GM23338 (cell line): Measurements from ENCODE around the gene ZBTB40. TPM values are rescaled to one million over a fixed set of nuclear protein-coding genes. Genes with fewer than 3 reads are reported as not detected.

Experiments
- ATAC-seq: fragments of 200-7000 bp; cut with Tn5 transposase; 3 replicates; pipeline ENCODE4 v1.9.1; 2020
- DNase-seq: peaks from one replicate; pipeline ENCODE4 v3.0.0-alpha.2; 2015; ENCODE audit warnings: low spot score
- H2AFZ ChIP-seq: fragments of 200-600 bp; sonication (generic); 2 replicates; pipeline ENCODE4 v1.8.0; 2016; ENCODE audit warnings: antibody characterized with exemption, mild to moderate bottlenecking, moderate library complexity
- H3F3A ChIP-seq: fragments of 200-600 bp; sonication (generic); replicated peaks from 2 replicates; pipeline ENCODE4 v1.8.0; 2017; ENCODE audit warnings: antibody characterized with exemption, mixed run types, low read depth
- H3K27ac ChIP-seq: fragments of 200-600 bp; sonication (generic); 2 replicates; pipeline ENCODE4 v1.6.1; 2016; ENCODE audit warnings: low read depth
- H3K27me3 ChIP-seq: fragments of 200-600 bp; sonication (generic); 2 replicates; pipeline ENCODE4 v1.8.0; 2016; ENCODE audit warnings: mild to moderate bottlenecking, mixed run types, moderate library complexity; ENCODE audit not compliant: insufficient read depth
- H3K36me3 ChIP-seq: fragments of 200-600 bp; sonication (generic); 2 replicates; pipeline ENCODE4 v1.8.0; 2016; ENCODE audit warnings: mild to moderate bottlenecking; ENCODE audit not compliant: insufficient read depth
- H3K4me1 ChIP-seq: fragments of 200-600 bp; sonication (generic); 2 replicates; pipeline ENCODE4 v1.8.0; 2016; ENCODE audit warnings: mild to moderate bottlenecking, moderate library complexity; ENCODE audit not compliant: insufficient read depth
- H3K4me2 ChIP-seq: fragments of 200-600 bp; sonication (generic); 2 replicates; pipeline ENCODE4 v1.7.1; 2017; ENCODE audit warnings: mixed run types
- H3K4me3 ChIP-seq: fragments of 200-600 bp; sonication (generic); 2 replicates; pipeline ENCODE4 v1.6.1; 2016; ENCODE audit warnings: mixed run types
- H3K79me2 ChIP-seq: fragments of 200-600 bp; sonication (generic); replicated peaks from 2 replicates; pipeline ENCODE4 v1.8.0; 2017; ENCODE audit warnings: mild to moderate bottlenecking; ENCODE audit not compliant: insufficient read depth
- H3K9me2 ChIP-seq: fragments of 200-600 bp; sonication (generic); 2 replicates; pipeline ENCODE4 v1.8.0; 2017; ENCODE audit not compliant: insufficient read depth
- H4K20me1 ChIP-seq: fragments of 200-600 bp; sonication (generic); replicated peaks from 2 replicates; pipeline ENCODE4 v1.8.0; 2017; ENCODE audit warnings: mild to moderate bottlenecking; ENCODE audit not compliant: insufficient read depth
- H3K27ac Mint-ChIP-seq: 2 replicates; pipeline ENCODE4 v1.8.0; 2020; ENCODE audit warnings: inconsistent platforms, mild to moderate bottlenecking, moderate library complexity, mixed read lengths
- H3K27me3 Mint-ChIP-seq: 3 replicates; pipeline ENCODE4 v1.8.0; 2022; ENCODE audit warnings: low read depth, mild to moderate bottlenecking, moderate library complexity, mixed read lengths, inconsistent platforms; ENCODE audit not compliant: insufficient read depth, poor library complexity
- H3K36me3 Mint-ChIP-seq: 3 replicates; pipeline ENCODE4 v1.8.0; 2021; ENCODE audit warnings: low read depth, mild to moderate bottlenecking, inconsistent platforms, moderate library complexity, mixed read lengths
- H3K4me1 Mint-ChIP-seq: 3 replicates; pipeline ENCODE4 v1.8.0; 2020; ENCODE audit warnings: mild to moderate bottlenecking, inconsistent platforms, mixed read lengths
- H3K4me3 Mint-ChIP-seq: 3 replicates; pipeline ENCODE4 v1.8.0; 2021; ENCODE audit warnings: moderate library complexity, mild to moderate bottlenecking, inconsistent platforms, mixed read lengths
- H3K9me3 Mint-ChIP-seq: 3 replicates; pipeline ENCODE4 v1.8.0; 2020; ENCODE audit warnings: moderate library complexity, mild to moderate bottlenecking, inconsistent platforms, mixed read lengths
- CREB1 ChIP-seq: fragments of 250-450 bp; sonication (Bioruptor Pico); IDR thresholded peaks from 2 replicates; pipeline ENCODE4 v1.5.0; 2020; ENCODE audit warnings: low read depth, mild to moderate bottlenecking, moderate library complexity
- EZH2 ChIP-seq: fragments of 200-600 bp; sonication (generic); IDR thresholded peaks from one replicate; pipeline ENCODE4 v1.8.0; 2017; ENCODE audit warnings: antibody characterized with exemption, mild to moderate bottlenecking, low read depth; ENCODE audit not compliant: unreplicated experiment
- EZH2phosphoT487 ChIP-seq: fragments of 200-600 bp; sonication (generic); IDR thresholded peaks from one replicate; pipeline ENCODE4 v1.8.1; 2018; ENCODE audit warnings: antibody characterized with exemption; ENCODE audit not compliant: unreplicated experiment
- JUNB ChIP-seq: IDR thresholded peaks from one replicate; pipeline ENCODE4 v1.6.1; 2016; ENCODE audit warnings: antibody characterized with exemption; ENCODE audit not compliant: unreplicated experiment
- NANOG ChIP-seq: IDR thresholded peaks from 2 replicates; pipeline ENCODE4 v1.6.1; 2016; ENCODE audit warnings: antibody characterized with exemption, borderline replicate concordance
- ZNF114 ChIP-seq: fragments of 250-450 bp; sonication (Bioruptor Pico); IDR thresholded peaks from 2 replicates; pipeline ENCODE4 v1.5.0; 2020; ENCODE audit warnings: mild to moderate bottlenecking, moderate library complexity
- polyA plus RNA-seq: library from polyadenylated mRNA; unstranded; fragments of >200 nt; fragmentation: Nextera tagmentation; extraction: Ambion mirVana; gene quantifications from 2 replicates; pipeline ENCODE4 v1.2.1, GENCODE V29; 2016
- total RNA-seq: library from RNA; depleted of rRNA; stranded (reverse); fragments of >200 nt; shearing (Covaris generic); gene quantifications from 2 replicates; pipeline ENCODE4 v1.2.3, GENCODE V29; 2014
- TF ChIP-seq, protein P1 (sequence below): IDR thresholded peaks from 2 replicates; pipeline ENCODE4 v1.6.1; 2016; ENCODE audit warnings: antibody characterized with exemption
- TF ChIP-seq, protein P2 (sequence below): IDR thresholded peaks from one replicate; pipeline ENCODE4 v1.6.1; 2018; ENCODE audit warnings: antibody characterized with exemption; ENCODE audit not compliant: unreplicated experiment

Gene ZBTB40
- total and polyA plus RNA-seq, 2 experiments from 2014 or later: 3.1 to 22.7 TPM

DNA sequence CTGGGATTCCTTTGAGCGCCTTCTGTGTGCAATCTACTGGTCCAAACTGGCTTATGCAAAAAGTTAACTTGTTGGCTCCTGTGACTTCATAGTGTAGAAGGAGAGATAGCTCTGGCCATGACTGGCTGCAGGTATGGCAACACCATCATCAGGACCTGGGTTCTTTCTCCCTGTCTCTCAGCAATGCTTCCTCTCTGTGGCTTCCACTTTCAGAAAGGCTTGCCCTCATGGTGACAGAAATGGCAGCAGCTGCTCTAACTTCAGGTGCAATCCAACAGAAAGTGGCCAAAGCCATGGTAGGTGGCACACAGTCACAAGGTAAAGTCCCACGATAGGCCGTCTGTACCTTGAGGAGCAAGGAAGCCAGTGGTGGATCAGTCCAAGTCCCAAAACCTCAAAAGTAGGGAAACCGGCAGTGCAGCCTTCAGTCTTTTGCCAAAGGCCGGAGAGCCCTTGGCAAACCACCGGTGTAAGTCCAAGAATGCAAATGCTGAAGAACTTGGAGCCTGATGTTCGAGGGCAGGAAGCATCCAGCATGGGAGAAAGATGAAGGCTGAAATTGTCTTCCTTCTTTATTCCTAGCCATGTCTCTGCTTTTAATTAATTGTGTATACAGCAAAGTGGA is 45.0 kb downstream of the ZBTB40 start (continued):
- TF ChIP-seq EZH2phosphoT487 (no peak), ZNF114 (CRISPR knock-in tag) (no peak), JUNB (no peak), CREB1 (CRISPR knock-in tag) (no peak)
- TF ChIP-seq, protein P1, sequence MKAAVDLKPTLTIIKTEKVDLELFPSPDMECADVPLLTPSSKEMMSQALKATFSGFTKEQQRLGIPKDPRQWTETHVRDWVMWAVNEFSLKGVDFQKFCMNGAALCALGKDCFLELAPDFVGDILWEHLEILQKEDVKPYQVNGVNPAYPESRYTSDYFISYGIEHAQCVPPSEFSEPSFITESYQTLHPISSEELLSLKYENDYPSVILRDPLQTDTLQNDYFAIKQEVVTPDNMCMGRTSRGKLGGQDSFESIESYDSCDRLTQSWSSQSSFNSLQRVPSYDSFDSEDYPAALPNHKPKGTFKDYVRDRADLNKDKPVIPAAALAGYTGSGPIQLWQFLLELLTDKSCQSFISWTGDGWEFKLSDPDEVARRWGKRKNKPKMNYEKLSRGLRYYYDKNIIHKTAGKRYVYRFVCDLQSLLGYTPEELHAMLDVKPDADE: no peak

GRCh38 chr1:22498463-22498862 is 46.8 kb downstream of the ZBTB40 start:
- TF ChIP-seq EZH2: no peak
- TF ChIP-seq NANOG: no peak
- TF ChIP-seq CREB1 (CRISPR knock-in tag): no peak
- no peak for TF ChIP-seq JUNB
- TF ChIP-seq, protein P1: no peak
- TF ChIP-seq EZH2phosphoT487: no peak
- TF ChIP-seq, protein P2, sequence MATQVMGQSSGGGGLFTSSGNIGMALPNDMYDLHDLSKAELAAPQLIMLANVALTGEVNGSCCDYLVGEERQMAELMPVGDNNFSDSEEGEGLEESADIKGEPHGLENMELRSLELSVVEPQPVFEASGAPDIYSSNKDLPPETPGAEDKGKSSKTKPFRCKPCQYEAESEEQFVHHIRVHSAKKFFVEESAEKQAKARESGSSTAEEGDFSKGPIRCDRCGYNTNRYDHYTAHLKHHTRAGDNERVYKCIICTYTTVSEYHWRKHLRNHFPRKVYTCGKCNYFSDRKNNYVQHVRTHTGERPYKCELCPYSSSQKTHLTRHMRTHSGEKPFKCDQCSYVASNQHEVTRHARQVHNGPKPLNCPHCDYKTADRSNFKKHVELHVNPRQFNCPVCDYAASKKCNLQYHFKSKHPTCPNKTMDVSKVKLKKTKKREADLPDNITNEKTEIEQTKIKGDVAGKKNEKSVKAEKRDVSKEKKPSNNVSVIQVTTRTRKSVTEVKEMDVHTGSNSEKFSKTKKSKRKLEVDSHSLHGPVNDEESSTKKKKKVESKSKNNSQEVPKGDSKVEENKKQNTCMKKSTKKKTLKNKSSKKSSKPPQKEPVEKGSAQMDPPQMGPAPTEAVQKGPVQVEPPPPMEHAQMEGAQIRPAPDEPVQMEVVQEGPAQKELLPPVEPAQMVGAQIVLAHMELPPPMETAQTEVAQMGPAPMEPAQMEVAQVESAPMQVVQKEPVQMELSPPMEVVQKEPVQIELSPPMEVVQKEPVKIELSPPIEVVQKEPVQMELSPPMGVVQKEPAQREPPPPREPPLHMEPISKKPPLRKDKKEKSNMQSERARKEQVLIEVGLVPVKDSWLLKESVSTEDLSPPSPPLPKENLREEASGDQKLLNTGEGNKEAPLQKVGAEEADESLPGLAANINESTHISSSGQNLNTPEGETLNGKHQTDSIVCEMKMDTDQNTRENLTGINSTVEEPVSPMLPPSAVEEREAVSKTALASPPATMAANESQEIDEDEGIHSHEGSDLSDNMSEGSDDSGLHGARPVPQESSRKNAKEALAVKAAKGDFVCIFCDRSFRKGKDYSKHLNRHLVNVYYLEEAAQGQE: no peak
- no peak overlapping the region for H3K27ac Mint-ChIP-seq
- 0 out of 2 replicates have a peak, but pooled peaks cover 5% of the 10 kb centered on the region for H3K36me3 ChIP-seq
- no peaks in the 10 kb centered on the region for H3F3A ChIP-seq
- no peaks in the 10 kb centered on the region for H3K36me3 Mint-ChIP-seq
- no peaks in the 10 kb centered on the region for H3K9me2 ChIP-seq
- no peaks in the 10 kb centered on the region for H3K9me3 Mint-ChIP-seq
- no peak overlapping the region for H3K4me3 ChIP-seq
- no peak for ATAC-seq
- no peaks in the 10 kb centered on the region for H3K79me2 ChIP-seq
- H3K27ac ChIP-seq: no peak overlapping the region
- H3K4me3 Mint-ChIP-seq: no peak overlapping the region
- no peak for DNase-seq
- H4K20me1 ChIP-seq: peaks cover 15% of the 10 kb centered on the region; the same call in 1 of the 2 replicates
- H3K27me3 Mint-ChIP-seq: peaks cover 10% of the 10 kb centered on the region
- no peak overlapping the region for H3K4me2 ChIP-seq
- H3K27me3 ChIP-seq: peaks cover 21% of the 10 kb centered on the region; the same call in 1 of the 2 replicates
- peaks cover 13% of the 10 kb centered on the region for H3K4me1 Mint-ChIP-seq
- H3K4me1 ChIP-seq: peaks cover 10% of the 10 kb centered on the region; the same call in 1 of the 2 replicates
- H2AFZ ChIP-seq: no peak overlapping the region
